ENCODE results near the gene GRM8. TPM values are rescaled to one million over a fixed set of nuclear protein-coding genes. Genes with fewer than 3 reads are reported as not detected.

GRM8 gene
- total and polyA plus RNA-seq, 10 of the 15 experiments (the other 5 are each of a cell fraction or from before 2014, with no cell fraction given): 0.33 to 7.1 (median 0.45) TPM; not detected in 2

DNA sequence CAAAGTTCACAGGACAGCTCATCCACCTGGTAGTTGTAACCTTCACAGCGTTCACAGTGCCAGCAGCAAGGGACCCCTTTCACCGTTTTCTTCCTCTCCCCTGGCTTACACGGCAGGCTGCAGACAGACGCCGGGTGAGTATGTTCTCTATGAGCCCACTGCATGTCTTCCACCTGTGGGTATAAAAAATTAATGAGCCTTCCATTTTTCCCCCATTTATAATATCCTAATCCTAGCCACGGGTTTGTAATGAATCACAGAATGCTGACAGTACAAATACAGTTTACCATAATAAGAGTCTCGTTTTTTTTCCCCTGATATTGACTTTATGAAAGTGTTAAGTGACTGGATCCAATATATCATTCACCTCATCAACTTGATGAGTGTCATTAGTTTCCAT is 719.0 kb downstream of the GRM8 start:
- no peak for ATAC-seq
- TF ChIP-seq BRCA1 (IDR thresholded peaks at IDR 0.05; ENCODE audit: low read depth, low read length) (no peak), E2F8 (IDR thresholded peaks at IDR 0.05; ENCODE audit: low read depth, partially characterized antibody) (no peak), RCOR1 (conservative IDR thresholded peaks at IDR 0.05; ENCODE audit: low read depth, low read length) (no peak), RFX5 (IDR thresholded peaks at IDR 0.05; ENCODE audit: low read depth, low read length) (no peak), ZSCAN29 (IDR thresholded peaks at IDR 0.05) (no peak), EED (IDR thresholded peaks at IDR 0.05; ENCODE audit: low read depth) (no peak), SMAD1 (IDR thresholded peaks at IDR 0.05; ENCODE audit: low read depth, partially characterized antibody) (no peak), PAX5 (IDR thresholded peaks at IDR 0.05; ENCODE audit: borderline replicate concordance, low read depth, low read length) (no peak), CREM (IDR thresholded peaks at IDR 0.05; ENCODE audit: low read depth) (no peak), IKZF2 (IDR thresholded peaks at IDR 0.05) (no peak)
- TF ChIP-seq, protein P1, sequence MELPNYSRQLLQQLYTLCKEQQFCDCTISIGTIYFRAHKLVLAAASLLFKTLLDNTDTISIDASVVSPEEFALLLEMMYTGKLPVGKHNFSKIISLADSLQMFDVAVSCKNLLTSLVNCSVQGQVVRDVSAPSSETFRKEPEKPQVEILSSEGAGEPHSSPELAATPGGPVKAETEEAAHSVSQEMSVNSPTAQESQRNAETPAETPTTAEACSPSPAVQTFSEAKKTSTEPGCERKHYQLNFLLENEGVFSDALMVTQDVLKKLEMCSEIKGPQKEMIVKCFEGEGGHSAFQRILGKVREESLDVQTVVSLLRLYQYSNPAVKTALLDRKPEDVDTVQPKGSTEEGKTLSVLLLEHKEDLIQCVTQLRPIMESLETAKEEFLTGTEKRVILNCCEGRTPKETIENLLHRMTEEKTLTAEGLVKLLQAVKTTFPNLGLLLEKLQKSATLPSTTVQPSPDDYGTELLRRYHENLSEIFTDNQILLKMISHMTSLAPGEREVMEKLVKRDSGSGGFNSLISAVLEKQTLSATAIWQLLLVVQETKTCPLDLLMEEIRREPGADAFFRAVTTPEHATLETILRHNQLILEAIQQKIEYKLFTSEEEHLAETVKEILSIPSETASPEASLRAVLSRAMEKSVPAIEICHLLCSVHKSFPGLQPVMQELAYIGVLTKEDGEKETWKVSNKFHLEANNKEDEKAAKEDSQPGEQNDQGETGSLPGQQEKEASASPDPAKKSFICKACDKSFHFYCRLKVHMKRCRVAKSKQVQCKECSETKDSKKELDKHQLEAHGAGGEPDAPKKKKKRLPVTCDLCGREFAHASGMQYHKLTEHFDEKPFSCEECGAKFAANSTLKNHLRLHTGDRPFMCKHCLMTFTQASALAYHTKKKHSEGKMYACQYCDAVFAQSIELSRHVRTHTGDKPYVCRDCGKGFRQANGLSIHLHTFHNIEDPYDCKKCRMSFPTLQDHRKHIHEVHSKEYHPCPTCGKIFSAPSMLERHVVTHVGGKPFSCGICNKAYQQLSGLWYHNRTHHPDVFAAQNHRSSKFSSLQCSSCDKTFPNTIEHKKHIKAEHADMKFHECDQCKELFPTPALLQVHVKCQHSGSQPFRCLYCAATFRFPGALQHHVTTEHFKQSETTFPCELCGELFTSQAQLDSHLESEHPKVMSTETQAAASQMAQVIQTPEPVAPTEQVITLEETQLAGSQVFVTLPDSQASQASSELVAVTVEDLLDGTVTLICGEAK (IDR thresholded peaks at IDR 0.05; ENCODE audit: borderline replicate concordance): no peak
- H3K36me3 ChIP-seq (ENCODE audit: control insufficient read depth in 2 of 2, insufficient read depth in 2 of 2, low read length in 1 of 2): no peaks in the 10 kb centered on the region
- H3K4me1 ChIP-seq (ENCODE audit: control insufficient read depth, insufficient read depth, low read length): no peaks in the 10 kb centered on the region
- ChIA-PET POLR2A (no interaction called here), RAD21 (ENCODE audit: unreplicated experiment) (no interaction called here), SMC1A (ENCODE audit: uncharacterized antibody, unreplicated experiment) (no interaction called here), CTCF (no interaction called here)
- intact Hi-C loops (cut with micrococcal nuclease; ENCODE audit: unreplicated experiment) (no loop called here), in situ Hi-C loops (cut with MboI) (no loop called here)
- H3K27me3 ChIP-seq (replicated peaks in 1 of 2; ENCODE audit: control insufficient read depth in 2 of 2, insufficient read depth in 2 of 2, low read length in 1 of 2): no peaks in the 10 kb centered on the region
- WGBS (ENCODE audit: insufficient coverage, insufficient replicate concordance, low lambda C conversion rate, missing lambda C conversion rate): 70% methylated on average over 7 of the region's 7 CpGs
- H3K4me3 ChIP-seq: no peak overlapping the region
- no peak overlapping the region for H2AFZ ChIP-seq (ENCODE audit: control insufficient read depth, low read depth, low read length)
- H4K20me1 ChIP-seq (ENCODE audit: control insufficient read depth, insufficient read depth): no peaks in the 10 kb centered on the region
- DNase-seq (ENCODE audit: low read depth, low spot score): no peak
- no peak overlapping the region for H3K27ac ChIP-seq (ENCODE audit: control insufficient read depth, insufficient read depth)
- FAIRE-seq: no peak
- no peaks in the 10 kb centered on the region; the same call in none of the 3 replicates for H3K9me3 ChIP-seq (replicated peaks; ENCODE audit: control insufficient read depth, insufficient read depth, low read length)
- H3K9ac ChIP-seq (ENCODE audit: control insufficient read depth, insufficient read depth, low read length): no peak overlapping the region
- H3K4me2 ChIP-seq (ENCODE audit: control insufficient read depth, insufficient read depth): no peak overlapping the region
- H3K79me2 ChIP-seq (ENCODE audit: control insufficient read depth, insufficient read depth, low read length): no peaks in the 10 kb centered on the region
- BruUV-seq (replicated peaks): no TSS peak

Data from GM12878 (cell line).